ENCODE data around the gene MED12L. TPM values are rescaled to one million over a fixed set of nuclear protein-coding genes. Genes with fewer than 3 reads are reported as not detected.

Gene MED12L
- total RNA-seq, 1 experiment from 2014 or later = 14.9 TPM

GRCh38 chr3:151044706-151045105 is 40.8 kb upstream of the MED12L start:
- no peaks in the 10 kb centered on the region for H3K23me2 ChIP-seq (ENCODE audit: insufficient read length, low read depth, low read length, poor library complexity, severe bottlenecking)
- no CpG with 5 or more reads among the region's 1 CpG for WGBS (ENCODE audit: extremely low coverage, insufficient read length, low lambda C conversion rate)
- Mint-ChIP-seq H3K27me3 (ENCODE audit: low read depth) (no peaks in the 10 kb centered on the region), H3K4me1 (no peaks in the 10 kb centered on the region), H3K9me3 (no peaks in the 10 kb centered on the region), H3K4me3 (no peak overlapping the region), H3K36me3 (ENCODE audit: insufficient read depth in 1 of 3, low read depth in 3 of 3) (no peaks in the 10 kb centered on the region), H3K27ac (no peak overlapping the region)
- H3K4me2 ChIP-seq (ENCODE audit: insufficient read depth, insufficient read length, low read length) = no peak overlapping the region
- no peak overlapping the region for H3K4ac ChIP-seq (ENCODE audit: low read depth, low read length)
- H2AFZ ChIP-seq (ENCODE audit: low read length) = no peak overlapping the region
- no peak for TF ChIP-seq CTCF (conservative IDR thresholded peaks at IDR 0.05)
- no peak overlapping the region for H2BK15ac ChIP-seq (ENCODE audit: low read depth, low read length)
- no peak overlapping the region for H2BK12ac ChIP-seq (ENCODE audit: insufficient read length, low read depth, low read length)
- no peaks in the 10 kb centered on the region; the same call in 1 of the 2 replicates for H3K4me1 ChIP-seq (ENCODE audit: insufficient read depth, low read length)
- H4K91ac ChIP-seq (ENCODE audit: insufficient read length, low read depth, low read length) = no peak overlapping the region
- H3K14ac ChIP-seq (ENCODE audit: insufficient read depth, low read length) = no peak overlapping the region
- H3K9me3 ChIP-seq (ENCODE audit: control insufficient read depth, low read depth, low read length) = no peaks in the 10 kb centered on the region
- H2BK20ac ChIP-seq (ENCODE audit: low read depth, low read length, poor library complexity, severe bottlenecking) = no peak overlapping the region
- H4K8ac ChIP-seq (replicated peaks; ENCODE audit: insufficient read length, low read depth, low read length) = no peak overlapping the region
- H3K56ac ChIP-seq (ENCODE audit: insufficient read length, low read depth, low read length) = no peak overlapping the region
- H3K18ac ChIP-seq (ENCODE audit: insufficient read length, low read depth, low read length) = no peak overlapping the region
- no peak overlapping the region for H3K23ac ChIP-seq (ENCODE audit: insufficient read length, low read depth, low read length)
- H2BK5ac ChIP-seq (ENCODE audit: insufficient read length, low read length) = no peak overlapping the region
- H2BK120ac ChIP-seq (ENCODE audit: low read depth, low read length, poor library complexity, severe bottlenecking) = no peak overlapping the region
- no peak overlapping the region for H4K5ac ChIP-seq (ENCODE audit: insufficient read length, low read depth, low read length)
- no peaks in the 10 kb centered on the region for H3K79me1 ChIP-seq (ENCODE audit: insufficient read depth, low read depth, low read length, poor library complexity, severe bottlenecking)
- no peak overlapping the region for H3K9ac ChIP-seq (ENCODE audit: extremely low read depth, insufficient read length, low read length)
- DNase-seq = no peak
- H3T11ph ChIP-seq (ENCODE audit: low read length) = no peak overlapping the region
- no peaks in the 10 kb centered on the region for H3K27me3 ChIP-seq (ENCODE audit: insufficient read depth, low read length)
- no peak overlapping the region for H3K27ac ChIP-seq (ENCODE audit: insufficient read length, low read depth, low read length)
- no peak overlapping the region for H2AK5ac ChIP-seq (ENCODE audit: insufficient read length, low read length)
- no peaks in the 10 kb centered on the region for H4K20me1 ChIP-seq (ENCODE audit: control insufficient read depth, insufficient read depth, insufficient read length)
- no peaks in the 10 kb centered on the region for H3K79me2 ChIP-seq (ENCODE audit: insufficient read depth, low read length)

All from H9 (cell line).